Spleen (tissue), 11 donors: ENCODE results near the gene TBCD. TPM values are rescaled to one million over a fixed set of nuclear protein-coding genes. Genes with fewer than 3 reads are reported as not detected.

Source experiments
- DNase-seq: peaks from one replicate; pipeline ENCODE4 v3.0.0-alpha.2; 2020
- H3K27ac ChIP-seq, 8 donors: fragments of 200-600 bp; sonication (generic) in 7 of 8; 1 replicate in 4 of 8; 2 replicates in 4 of 8; pipeline versions ENCODE4 v1.5.0 to v1.8.0; 2016 to 2021; ENCODE audit warnings: inconsistent platforms in 4 of 8, mild to moderate bottlenecking in 4 of 8, moderate library complexity in 1 of 8
- H3K27me3 ChIP-seq, 7 donors: fragments of 200-600 bp; sonication (generic) in 6 of 7; replicated peaks in 1 of 7; 1 replicate in 4 of 7; 2 replicates in 3 of 7; pipeline versions ENCODE4 v1.5.0 to v1.8.0; 2016 to 2021; ENCODE audit warnings: inconsistent platforms in 3 of 7, mild to moderate bottlenecking in 1 of 7
- H3K36me3 ChIP-seq, 6 donors: fragments of 200-600 bp; sonication (generic) in 5 of 6; 1 replicate in 4 of 6; 2 replicates in 2 of 6; pipeline versions ENCODE4 v1.5.0 to v1.8.0; 2016 to 2021; ENCODE audit warnings: inconsistent platforms in 2 of 6
- H3K4me1 ChIP-seq, 6 donors: fragments of 200-600 bp; sonication (generic) in 5 of 6; 1 replicate in 3 of 6; 2 replicates in 3 of 6; pipeline versions ENCODE4 v1.5.0 to v1.8.0; 2016 to 2021; ENCODE audit warnings: inconsistent platforms in 3 of 6
- H3K4me3 ChIP-seq, 8 donors: fragments of 200-600 bp; sonication (generic) in 7 of 8; 1 replicate in 4 of 8; 2 replicates in 4 of 8; pipeline versions ENCODE4 v1.5.0 to v1.8.0; 2016 to 2021; ENCODE audit warnings: inconsistent platforms in 4 of 8, mild to moderate bottlenecking in 4 of 8, moderate library complexity in 2 of 8
- H3K9me3 ChIP-seq, 8 donors: fragments of 200-600 bp; sonication (generic) in 7 of 8; 1 replicate in 4 of 8; 2 replicates in 4 of 8; pipeline versions ENCODE4 v1.5.0 to v1.8.0; 2016 to 2021; ENCODE audit warnings: inconsistent platforms in 4 of 8
- POLR2A ChIP-seq, 3 donors: fragments of 450-650 bp; IDR thresholded peaks; one replicate each; pipeline ENCODE4 v1.5.1; 2017; ENCODE audit warnings: antibody characterized with exemption in 3 of 3, mild to moderate bottlenecking in 1 of 3
- POLR2AphosphoS5 ChIP-seq, 3 donors: sonication (generic); formaldehyde crosslinking; IDR thresholded peaks; one replicate each; pipeline ENCODE4 v1.5.1; 2017; ENCODE audit warnings: antibody characterized with exemption in 3 of 3
- WGBS, 5 donors: extraction: QIAGEN DNeasy Blood & Tissue Kit in 3 of 5; methylation state at CpG; one replicate each; pipeline versions ENCODE4 v1.1.5 to v1.1.7; 2013 to 2018; 5-methylcytosine and 5-hydroxymethylcytosine counted together
- intact Hi-C: fragments of 100-400 bp; cut with DNase I; formaldehyde crosslinking; loops from one replicate; pipeline ENCODE4 v1.15.0; 2023; ENCODE audit warnings: low total_unique reads
- polyA plus RNA-seq, 3 donors: library from polyadenylated mRNA; stranded (reverse); fragments of 200-250 nt; gene quantifications; one replicate each; pipeline ENCODE4 v1.2.1, GENCODE V29; 2013
- total RNA-seq, 7 donors: library from RNA; depleted of rRNA in 3 of 7; stranded (reverse); fragments of >200 nt in 3 of 7; fragmentation: NEBNext Ultra II Directional in 4 of 7; extraction: Animal tissue kit (Norgen Biotek cat#: 25700) in 4 of 7; gene quantifications; one replicate each; pipeline versions ENCODE4 v1.1.0 to v1.2.1, GENCODE V29; 2016 to 2021
- TF ChIP-seq, protein P1 (sequence below), 11 experiments: fragments of 200-600 bp in 7 of 11; fragments of 450-650 bp in 4 of 11; sonication (generic) in 4 of 11; IDR thresholded peaks in 8 of 11; conservative IDR thresholded peaks in 3 of 11; 1 replicate in 7 of 11; 2 replicates in 4 of 11; pipeline versions ENCODE4 v1.4.0 to v1.8.0; 2016 to 2021; ENCODE audit warnings: antibody characterized with exemption in 11 of 11, inconsistent platforms in 4 of 11, mild to moderate bottlenecking in 1 of 11
- donor health status: healthy with polysubstance abuse.
- donor health status: DM: no; HTN: no; CAD: no; lungs with moderate emphysema.
- donor health status: DM: no; HTN: no; CAD: no.
- donor health status: Bipolar disorder and iron deficiency.
- donor health status: healthy.
- donor health status: DM: no; HTN: no; CAD: no.
- donor health status: DM: yes; HTN: yes; CAD: no.

Gene TBCD
- total and polyA plus RNA-seq, 10 donors = 55.6 to 207 (median 108) TPM

DNA sequence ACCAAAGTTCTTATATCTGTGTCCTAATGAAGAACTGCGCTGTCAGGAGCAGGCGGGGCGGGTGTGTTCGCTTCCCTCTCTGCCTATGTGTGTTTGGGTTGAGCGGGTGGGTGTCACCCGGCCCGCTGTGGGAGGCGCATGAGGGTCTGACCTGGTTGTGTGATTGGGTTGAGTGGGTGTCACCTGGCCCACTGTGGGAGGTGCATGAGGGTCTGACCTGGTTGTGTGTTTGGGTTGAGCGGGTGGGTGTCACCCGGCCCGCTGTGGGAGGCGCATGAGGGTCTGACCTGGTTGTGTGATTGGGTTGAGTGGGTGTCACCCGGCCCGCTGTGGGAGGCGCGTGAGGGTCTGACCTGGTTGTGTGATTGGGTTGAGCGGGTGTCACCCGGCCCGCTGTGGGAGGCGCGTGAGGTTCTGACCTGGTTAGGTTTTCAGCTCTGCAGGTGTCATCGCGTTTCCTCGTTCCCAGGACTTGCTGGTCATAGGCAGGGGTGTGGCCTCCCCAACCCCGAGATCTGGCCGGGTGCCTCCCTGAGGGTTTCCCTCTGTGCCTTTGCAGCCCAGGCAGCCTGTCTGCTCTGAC lies 157.5 kb downstream of the TBCD start:
- H3K27ac ChIP-seq = peak overlapping the region in 1 of 8 donors; percentile 24
- H3K4me1 ChIP-seq = peaks cover 1 to 44% (median 18%) of the 10 kb centered on the region in 6 donors
- peaks cover 2 to 95% (median 37%) of the 10 kb centered on the region in 6 donors for H3K36me3 ChIP-seq
- intact Hi-C loops = no loop called here
- no peaks in the 10 kb centered on the region for H3K27me3 ChIP-seq
- TF ChIP-seq, protein P1, sequence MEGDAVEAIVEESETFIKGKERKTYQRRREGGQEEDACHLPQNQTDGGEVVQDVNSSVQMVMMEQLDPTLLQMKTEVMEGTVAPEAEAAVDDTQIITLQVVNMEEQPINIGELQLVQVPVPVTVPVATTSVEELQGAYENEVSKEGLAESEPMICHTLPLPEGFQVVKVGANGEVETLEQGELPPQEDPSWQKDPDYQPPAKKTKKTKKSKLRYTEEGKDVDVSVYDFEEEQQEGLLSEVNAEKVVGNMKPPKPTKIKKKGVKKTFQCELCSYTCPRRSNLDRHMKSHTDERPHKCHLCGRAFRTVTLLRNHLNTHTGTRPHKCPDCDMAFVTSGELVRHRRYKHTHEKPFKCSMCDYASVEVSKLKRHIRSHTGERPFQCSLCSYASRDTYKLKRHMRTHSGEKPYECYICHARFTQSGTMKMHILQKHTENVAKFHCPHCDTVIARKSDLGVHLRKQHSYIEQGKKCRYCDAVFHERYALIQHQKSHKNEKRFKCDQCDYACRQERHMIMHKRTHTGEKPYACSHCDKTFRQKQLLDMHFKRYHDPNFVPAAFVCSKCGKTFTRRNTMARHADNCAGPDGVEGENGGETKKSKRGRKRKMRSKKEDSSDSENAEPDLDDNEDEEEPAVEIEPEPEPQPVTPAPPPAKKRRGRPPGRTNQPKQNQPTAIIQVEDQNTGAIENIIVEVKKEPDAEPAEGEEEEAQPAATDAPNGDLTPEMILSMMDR (IDR thresholded peaks at IDR 0.05 in 8 of 11, conservative IDR thresholded peaks at IDR 0.05 in 3 of 11) = no peak
- peak in 1 of 3 donors; percentile 13 for TF ChIP-seq POLR2AphosphoS5 (IDR thresholded peaks at IDR 0.05)
- no peak for DNase-seq
- H3K4me3 ChIP-seq = no peak overlapping the region
- H3K9me3 ChIP-seq = no peaks in the 10 kb centered on the region
- 86 to 93% (median 89%) methylated on average over 22 to 26 of the region's 26 CpGs for WGBS, 5 donors

GRCh38 chr17:82910041-82910481 lies 158.2 kb downstream of the TBCD start:
- Histone ChIP-seq H3K4me1 (peaks cover 8 to 50% (median 24%) of the 10 kb centered on the region in 6 donors), H3K4me3 (no peak overlapping the region)

GRCh38 chr17:82910770-82911169 lies 158.9 kb downstream of the TBCD start:
- no peak for DNase-seq
- TF ChIP-seq POLR2A (IDR thresholded peaks at IDR 0.05) (no peak), POLR2AphosphoS5 (IDR thresholded peaks at IDR 0.05) (no peak)
- TF ChIP-seq, protein P1 (IDR thresholded peaks at IDR 0.05 in 8 of 11, conservative IDR thresholded peaks at IDR 0.05 in 3 of 11) = no peak
- WGBS, 5 donors = 84 to 95% (median 87%) methylated on average over 9 of the region's 9 CpGs
- peaks cover 9 to 57% (median 28%) of the 10 kb centered on the region in 6 donors for H3K4me1 ChIP-seq
- H3K27ac ChIP-seq = no peak overlapping the region
- H3K27me3 ChIP-seq = no peaks in the 10 kb centered on the region
- intact Hi-C loops = no loop called here
- H3K9me3 ChIP-seq = no peaks in the 10 kb centered on the region
- peaks cover 2 to 92% (median 28%) of the 10 kb centered on the region in 6 donors for H3K36me3 ChIP-seq
- no peak overlapping the region for H3K4me3 ChIP-seq

More at GRCh38 chr17:82910041-82910481, 158.2 kb downstream of the TBCD start:
- H3K27me3 ChIP-seq = no peaks in the 10 kb centered on the region
- TF ChIP-seq POLR2AphosphoS5 (IDR thresholded peaks at IDR 0.05) = no peak
- TF ChIP-seq POLR2A (IDR thresholded peaks at IDR 0.05) = no peak
- TF ChIP-seq, protein P1 (IDR thresholded peaks at IDR 0.05 in 8 of 11, conservative IDR thresholded peaks at IDR 0.05 in 3 of 11) = no peak
- no peaks in the 10 kb centered on the region for H3K9me3 ChIP-seq
- no peak for DNase-seq
- intact Hi-C loops = no loop called here
- H3K27ac ChIP-seq = peak overlapping the region in 1 of 8 donors; percentile 24
- peaks cover 2 to 91% (median 31%) of the 10 kb centered on the region in 6 donors for H3K36me3 ChIP-seq
- WGBS, 5 donors = 87 to 90% (median 89%) methylated on average over 12 of the region's 12 CpGs

DNA sequence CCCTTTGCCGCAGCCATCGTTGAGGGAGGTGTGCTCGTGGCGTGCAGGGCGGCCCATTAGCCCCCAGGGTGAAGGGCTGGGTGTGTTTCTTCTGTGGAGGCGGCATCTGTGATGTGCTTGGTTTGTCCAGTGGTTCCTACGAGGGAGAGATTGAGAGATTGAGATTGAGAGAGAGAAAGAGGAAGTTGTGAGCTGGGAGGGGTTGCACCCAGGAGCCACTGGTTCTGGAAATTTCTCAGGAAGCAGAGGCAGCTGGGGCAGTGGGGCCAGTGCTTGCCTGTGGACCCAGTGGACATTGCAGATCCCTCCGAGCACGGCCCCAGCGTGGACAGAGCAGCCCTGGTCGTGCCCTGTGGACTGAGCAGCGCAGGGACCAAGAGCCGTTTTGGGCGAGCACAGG lies 160.0 kb downstream of the TBCD start:
- 40 to 55% (median 49%) methylated on average over 12 to 14 of the region's 14 CpGs for WGBS, 5 donors
- Histone ChIP-seq H3K27me3 (no peaks in the 10 kb centered on the region), H3K9me3 (no peaks in the 10 kb centered on the region), H3K4me3 (no peak overlapping the region), H3K36me3 (peaks cover 0 to 84% (median 18%) of the 10 kb centered on the region in 6 donors), H3K27ac (peak overlapping the region in 4 of 8 donors; percentile 18 to 56 (median 29)), H3K4me1 (peaks cover 9 to 64% (median 28%) of the 10 kb centered on the region in 6 donors)
- intact Hi-C loops = no loop called here
- DNase-seq = no peak
- TF ChIP-seq, protein P1 (IDR thresholded peaks at IDR 0.05 in 8 of 11, conservative IDR thresholded peaks at IDR 0.05 in 3 of 11) = no peak
- TF ChIP-seq POLR2A (IDR thresholded peaks at IDR 0.05) (no peak), POLR2AphosphoS5 (IDR thresholded peaks at IDR 0.05) (peak in 2 of 3 donors; percentile 6 to 30)
